ENCODE measurements around the gene LRG1.

GRCh38 chr19:4570916-4571304 is 31.1 kb upstream of the LRG1 start:
- no peak for TF ChIP-seq CTCF (IDR thresholded peaks at IDR 0.05 in 2 of 3, conservative IDR thresholded peaks at IDR 0.05 in 1 of 3; ENCODE audit: control insufficient read depth in 2 of 3, extremely low read depth in 1 of 3, insufficient read depth in 1 of 3, low read depth in 3 of 3, low read length in 3 of 3)
- TF ChIP-seq POLR2AphosphoS5 (IDR thresholded peaks at IDR 0.05; ENCODE audit: low read length) = no peak
- TF ChIP-seq CHD4 (IDR thresholded peaks at IDR 0.05) = no peak
- no peak for TF ChIP-seq REST (IDR thresholded peaks at IDR 0.05; ENCODE audit: low read depth, low read length)
- no peak for TF ChIP-seq EGR1 (IDR thresholded peaks at IDR 0.05; ENCODE audit: borderline replicate concordance in 1 of 2, low read depth in 2 of 2, low read length in 2 of 2)
- TF ChIP-seq NFIC (IDR thresholded peaks at IDR 0.05; ENCODE audit: low read depth, low read length) = no peak
